NCI-H82 treated with DMSO at 0.1 percent for 48 hours (cell line): Measurements from ENCODE around the gene LPCAT3.

ENCODE experiments used
- DNase-seq: peaks from one replicate; lab custom pipeline; 2025; ENCODE audit not compliant: unreplicated experiment; lab: John Stamatoyannopoulos, UW

Gene LPCAT3

GRCh38 chr12:6941267-6941666 is 77.0 kb downstream of the LPCAT3 start:
- no peak for DNase-seq

GRCh38 chr12:6939191-6939540 is 79.1 kb downstream of the LPCAT3 start:
- no peak for DNase-seq

GRCh38 chr12:6938353-6939190 is 79.7 kb downstream of the LPCAT3 start:
- DNase-seq: no peak

- DNase-seq: peak; percentile 91
These were observed 80.6 kb downstream of the LPCAT3 start for GRCh38 chr12:6937481-6938352.

GRCh38 chr12:6936636-6937480 is 81.4 kb downstream of the LPCAT3 start:
- no peak for DNase-seq

- no peak for DNase-seq
These were observed 82.1 kb downstream of the LPCAT3 start for GRCh38 chr12:6936194-6936635.

- no peak for DNase-seq
These were observed 82.7 kb downstream of the LPCAT3 start for GRCh38 chr12:6935371-6936193.

- no peak for DNase-seq
These were observed 84.2 kb downstream of the LPCAT3 start for GRCh38 chr12:6934110-6934509.

- DNase-seq: no peak
These were observed 85.5 kb downstream of the LPCAT3 start for GRCh38 chr12:6932766-6933165.

- no peak for DNase-seq
These were observed 88.5 kb downstream of the LPCAT3 start for GRCh38 chr12:6929466-6930452.

- DNase-seq: no peak
These were observed 89.4 kb downstream of the LPCAT3 start for GRCh38 chr12:6928703-6929407.

- DNase-seq: no peak
These were observed 90.1 kb downstream of the LPCAT3 start for GRCh38 chr12:6928022-6928702.

GRCh38 chr12:6927379-6928021 is 90.8 kb downstream of the LPCAT3 start, which contains the start of gene ATN1:
Gene ATN1, plus strand, starts transcription at chr12:6927959. Its CDS starts 6,043 bp downstream, at chr12:6934002.
- DNase-seq: peak; percentile 63
